ENCODE results near the gene ARHGAP28.

- TF ChIP-seq CTCF (conservative IDR thresholded peaks at IDR 0.05) (no peak), ZFX (IDR thresholded peaks at IDR 0.05) (no peak)
Measured at GRCh38 chr18:6873040-6873751, 143.7 kb downstream of the ARHGAP28 start.

Measured in C4-2B (cell line).